ENCODE results near the gene RXFP2. TPM values are rescaled to one million over a fixed set of nuclear protein-coding genes. Genes with fewer than 3 reads are reported as not detected.

Gene RXFP2
- total RNA-seq, 1 donor from 2014 or later = not detected

GRCh38 chr13:31749929-31750328 lies 10.6 kb downstream of the RXFP2 start:
- no peak overlapping the region for H3K4me3 Mint-ChIP-seq (ENCODE audit: unreplicated experiment)
- H3K9me3 Mint-ChIP-seq (ENCODE audit: low read depth) = no peaks in the 10 kb centered on the region
- H3K27ac Mint-ChIP-seq (ENCODE audit: unreplicated experiment) = peak overlapping the region; percentile 23
- TF ChIP-seq, protein P1, sequence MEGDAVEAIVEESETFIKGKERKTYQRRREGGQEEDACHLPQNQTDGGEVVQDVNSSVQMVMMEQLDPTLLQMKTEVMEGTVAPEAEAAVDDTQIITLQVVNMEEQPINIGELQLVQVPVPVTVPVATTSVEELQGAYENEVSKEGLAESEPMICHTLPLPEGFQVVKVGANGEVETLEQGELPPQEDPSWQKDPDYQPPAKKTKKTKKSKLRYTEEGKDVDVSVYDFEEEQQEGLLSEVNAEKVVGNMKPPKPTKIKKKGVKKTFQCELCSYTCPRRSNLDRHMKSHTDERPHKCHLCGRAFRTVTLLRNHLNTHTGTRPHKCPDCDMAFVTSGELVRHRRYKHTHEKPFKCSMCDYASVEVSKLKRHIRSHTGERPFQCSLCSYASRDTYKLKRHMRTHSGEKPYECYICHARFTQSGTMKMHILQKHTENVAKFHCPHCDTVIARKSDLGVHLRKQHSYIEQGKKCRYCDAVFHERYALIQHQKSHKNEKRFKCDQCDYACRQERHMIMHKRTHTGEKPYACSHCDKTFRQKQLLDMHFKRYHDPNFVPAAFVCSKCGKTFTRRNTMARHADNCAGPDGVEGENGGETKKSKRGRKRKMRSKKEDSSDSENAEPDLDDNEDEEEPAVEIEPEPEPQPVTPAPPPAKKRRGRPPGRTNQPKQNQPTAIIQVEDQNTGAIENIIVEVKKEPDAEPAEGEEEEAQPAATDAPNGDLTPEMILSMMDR (IDR thresholded peaks at IDR 0.05) = no peak
- DNase-seq (ENCODE audit: low spot score) = no peak
- H3K4me1 Mint-ChIP-seq (ENCODE audit: low read depth) = peaks cover 13% of the 10 kb centered on the region
- no peaks in the 10 kb centered on the region for H3K36me3 Mint-ChIP-seq (ENCODE audit: low read depth)
- peaks cover 4% of the 10 kb centered on the region for H3K27me3 Mint-ChIP-seq (ENCODE audit: low read depth)

GRCh38 chr13:31755211-31755610 lies 15.9 kb downstream of the RXFP2 start:
- H3K27ac Mint-ChIP-seq (ENCODE audit: unreplicated experiment) = no peak overlapping the region
- H3K9me3 Mint-ChIP-seq (ENCODE audit: low read depth) = no peaks in the 10 kb centered on the region
- TF ChIP-seq, protein P1 (IDR thresholded peaks at IDR 0.05) = no peak
- no peaks in the 10 kb centered on the region for H3K27me3 Mint-ChIP-seq (ENCODE audit: low read depth)
- DNase-seq (ENCODE audit: low spot score) = no peak
- no peak overlapping the region for H3K4me3 Mint-ChIP-seq (ENCODE audit: unreplicated experiment)
- no peaks in the 10 kb centered on the region for H3K36me3 Mint-ChIP-seq (ENCODE audit: low read depth)
- peaks cover 19% of the 10 kb centered on the region for H3K4me1 Mint-ChIP-seq (ENCODE audit: low read depth)

DNA sequence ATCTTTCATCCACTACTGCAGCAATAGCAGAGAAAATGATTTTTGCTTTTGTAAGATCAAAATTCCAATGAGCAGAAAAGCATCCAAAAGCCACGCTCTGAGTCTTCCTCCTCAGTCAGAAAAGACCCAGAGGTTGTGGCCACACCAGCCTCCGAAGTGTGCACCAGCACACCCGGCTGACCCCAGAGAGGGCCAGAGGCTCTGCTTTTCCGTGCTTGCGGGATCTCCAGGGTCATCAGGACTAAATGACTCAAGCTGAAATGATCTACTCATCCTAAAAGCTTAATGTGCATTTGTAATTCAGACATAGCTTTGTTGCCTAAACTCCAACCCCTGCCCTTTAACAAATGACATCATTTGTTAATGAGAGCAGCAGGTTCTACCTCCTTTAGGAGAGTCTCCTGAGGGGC lies 16.5 kb downstream of the RXFP2 start:
- no peak for DNase-seq (ENCODE audit: low spot score)
- TF ChIP-seq, protein P1 (IDR thresholded peaks at IDR 0.05) = no peak
- peaks cover 13% of the 10 kb centered on the region for H3K4me1 Mint-ChIP-seq (ENCODE audit: low read depth)
- H3K27ac Mint-ChIP-seq (ENCODE audit: unreplicated experiment) = no peak overlapping the region
- no peaks in the 10 kb centered on the region for H3K27me3 Mint-ChIP-seq (ENCODE audit: low read depth)
- H3K4me3 Mint-ChIP-seq (ENCODE audit: unreplicated experiment) = no peak overlapping the region
- H3K9me3 Mint-ChIP-seq (ENCODE audit: low read depth) = no peaks in the 10 kb centered on the region
- H3K36me3 Mint-ChIP-seq (ENCODE audit: low read depth) = no peaks in the 10 kb centered on the region

DNA sequence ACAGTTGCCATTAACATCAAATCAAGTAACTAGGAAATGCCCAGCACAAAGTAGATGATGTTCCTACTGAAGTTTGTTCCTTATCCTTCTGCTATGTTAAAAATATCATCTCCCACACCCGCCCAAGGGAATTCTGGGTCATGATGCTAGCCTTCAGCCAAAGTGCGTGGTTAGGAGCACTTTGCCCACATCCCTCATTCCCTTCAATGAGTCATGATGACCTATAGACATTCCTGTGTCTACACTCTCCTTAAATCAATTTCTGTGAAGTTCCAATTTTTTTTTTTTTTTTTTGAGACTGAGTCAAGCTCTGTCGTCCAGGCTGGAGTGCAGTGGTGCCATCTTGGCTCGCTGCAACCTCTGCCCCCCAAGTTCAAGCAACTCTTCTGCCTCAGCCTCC lies 17.0 kb downstream of the RXFP2 start:
- Mint-ChIP-seq H3K4me3 (ENCODE audit: unreplicated experiment) (no peak overlapping the region), H3K27me3 (ENCODE audit: low read depth) (no peaks in the 10 kb centered on the region), H3K27ac (ENCODE audit: unreplicated experiment) (no peak overlapping the region), H3K36me3 (ENCODE audit: low read depth) (no peaks in the 10 kb centered on the region), H3K9me3 (ENCODE audit: low read depth) (no peaks in the 10 kb centered on the region), H3K4me1 (ENCODE audit: low read depth) (peaks cover 13% of the 10 kb centered on the region)
- DNase-seq (ENCODE audit: low spot score) = no peak
- TF ChIP-seq, protein P1 (IDR thresholded peaks at IDR 0.05) = no peak

GRCh38 chr13:31761951-31762350 lies 22.6 kb downstream of the RXFP2 start:
- H3K9me3 Mint-ChIP-seq (ENCODE audit: low read depth) = no peaks in the 10 kb centered on the region
- H3K27ac Mint-ChIP-seq (ENCODE audit: unreplicated experiment) = no peak overlapping the region
- no peaks in the 10 kb centered on the region for H3K27me3 Mint-ChIP-seq (ENCODE audit: low read depth)
- peaks cover 16% of the 10 kb centered on the region for H3K4me1 Mint-ChIP-seq (ENCODE audit: low read depth)
- H3K4me3 Mint-ChIP-seq (ENCODE audit: unreplicated experiment) = no peak overlapping the region
- TF ChIP-seq, protein P1 (IDR thresholded peaks at IDR 0.05) = no peak
- DNase-seq (ENCODE audit: low spot score) = no peak
- no peaks in the 10 kb centered on the region for H3K36me3 Mint-ChIP-seq (ENCODE audit: low read depth)

Data from chondrocyte (in vitro differentiated cells).